COLO668 (cell line): Measurements from ENCODE around the gene GPR4.

Experiments used
- DNase-seq: peaks from one replicate; lab custom pipeline; 2025; ENCODE audit not compliant: unreplicated experiment; lab: John Stamatoyannopoulos, UW

GPR4 gene

GRCh38 chr19:45556835-45557234, 45.2 kb downstream of the GPR4 start:
- DNase-seq: no peak

- DNase-seq: no peak
These were observed 47.5 kb downstream of the GPR4 start for GRCh38 chr19:45554481-45554880.

- no peak for DNase-seq
These were observed 48.5 kb downstream of the GPR4 start for GRCh38 chr19:45553464-45553863.

GRCh38 chr19:45547965-45548609, 53.9 kb downstream of the GPR4 start:
- no peak for DNase-seq

GRCh38 chr19:45547211-45547770, 54.7 kb downstream of the GPR4 start:
- DNase-seq: no peak

- no peak for DNase-seq
These were observed 59.8 kb downstream of the GPR4 start for GRCh38 chr19:45542234-45542668.
